Fibroblast of skin of back (primary cell): ENCODE results near the gene TANC1. TPM values are rescaled to one million over a fixed set of nuclear protein-coding genes. Genes with fewer than 3 reads are reported as not detected.

Source experiments
- DNase-seq: peaks from one replicate; pipeline ENCODE4 v3.0.0-alpha.2; 2013
- polyA plus RNA-seq, 2 experiments: library from polyadenylated mRNA; unstranded; fragments of 120-200 nt; gene quantifications; one replicate each; pipeline ENCODE4 v1.2.1, GENCODE V29; 2013; ENCODE audit not compliant: insufficient read length in 2 of 2

Gene TANC1
- 13.3 TPM for polyA plus RNA-seq (2013, experiment 1 of 2; ENCODE audit: insufficient read length)
- 16.7 TPM for polyA plus RNA-seq (2013, experiment 2 of 2; ENCODE audit: insufficient read length)

- peak; percentile 94 for DNase-seq
Measured at GRCh38 chr2:158968396-158969161, at the start of gene TANC1. TANC1 (plus strand) TSS chr2:158968640; CDS start chr2:159065911, 97,271 bp downstream.

DNA sequence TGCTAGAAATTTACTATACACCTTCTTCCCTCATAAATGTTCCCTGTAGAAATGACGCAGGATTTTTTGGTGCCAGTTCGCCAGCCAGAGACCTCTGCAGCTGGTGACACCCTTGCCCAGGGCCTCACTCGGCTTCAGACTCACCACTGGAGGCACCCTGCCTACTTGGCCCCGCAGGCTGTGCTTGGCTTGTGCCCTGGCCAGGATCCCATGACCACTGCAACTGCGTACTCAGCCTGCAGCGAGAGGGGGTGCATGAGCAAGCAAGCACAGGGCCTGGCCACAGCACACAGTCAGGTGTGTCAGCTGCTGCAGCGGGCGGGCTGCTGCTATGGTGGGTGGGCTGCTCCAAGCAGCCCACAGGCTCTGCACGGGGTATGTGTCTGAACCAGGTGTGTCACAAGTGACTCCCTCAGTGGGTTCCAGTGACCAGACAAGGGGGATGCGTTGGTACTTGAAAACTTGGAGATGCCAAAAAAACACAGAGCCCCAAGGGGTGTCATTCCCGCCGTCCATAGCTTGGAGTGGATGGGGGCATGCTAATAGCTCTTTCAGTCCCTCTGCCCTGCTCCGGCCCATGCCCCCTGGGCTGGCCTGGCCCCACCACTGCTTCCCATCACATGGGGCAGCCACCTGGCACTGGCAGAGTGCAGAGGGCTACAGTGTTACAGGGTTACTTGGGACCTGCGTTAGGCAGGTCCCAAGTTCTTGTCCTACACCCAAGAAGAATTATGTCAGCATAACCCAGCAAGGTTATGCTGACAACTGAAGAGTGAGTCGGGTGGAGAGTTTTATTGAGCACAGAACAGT lies 46.6 kb upstream of the TANC1 start:
- no peak for DNase-seq

DNA sequence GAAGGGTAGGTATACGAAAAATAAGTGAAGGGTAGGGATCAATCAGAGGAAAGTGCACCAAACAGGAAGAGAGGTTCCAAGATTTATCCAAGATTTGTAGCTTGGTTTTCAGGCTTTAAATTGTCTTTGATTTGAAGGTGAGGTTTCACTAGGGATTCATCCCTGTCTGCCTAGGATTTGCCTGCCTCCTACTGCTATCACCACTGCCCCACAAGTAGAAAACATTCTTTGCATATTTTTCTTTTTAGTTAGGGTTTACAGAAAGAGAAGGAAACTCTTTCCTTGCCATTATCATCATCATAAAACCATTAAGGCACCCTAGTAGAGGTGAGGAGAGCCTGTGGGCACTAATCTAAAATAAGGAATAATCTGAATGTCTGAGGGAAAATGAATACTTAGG lies 45.8 kb upstream of the TANC1 start:
- peak; percentile 40 for DNase-seq

- DNase-seq: peak; percentile 21
Measured at GRCh38 chr2:158923180-158923594, 45.3 kb upstream of the TANC1 start.

DNA sequence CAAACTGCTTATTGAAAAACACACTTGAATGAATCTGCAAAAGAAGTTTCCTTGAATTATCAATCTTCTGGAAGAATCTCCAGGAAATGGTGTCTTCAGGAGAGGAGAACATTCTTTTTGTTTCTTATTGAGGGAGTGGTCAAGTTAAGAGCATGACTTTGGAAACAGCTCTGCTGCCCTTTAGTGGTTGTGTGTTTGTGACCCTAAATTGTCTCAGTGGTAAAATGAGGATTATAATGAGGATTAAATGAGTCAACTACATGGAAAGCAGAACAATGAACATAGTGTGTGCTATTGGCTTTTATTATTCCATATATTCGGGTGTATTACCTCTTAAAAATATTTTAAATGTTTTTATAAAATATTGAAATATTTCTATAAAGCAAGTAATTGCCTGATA lies 44.8 kb upstream of the TANC1 start:
- no peak for DNase-seq

- peak; percentile 75 for DNase-seq
Measured at GRCh38 chr2:158926478-158926948, 41.9 kb upstream of the TANC1 start.

DNA sequence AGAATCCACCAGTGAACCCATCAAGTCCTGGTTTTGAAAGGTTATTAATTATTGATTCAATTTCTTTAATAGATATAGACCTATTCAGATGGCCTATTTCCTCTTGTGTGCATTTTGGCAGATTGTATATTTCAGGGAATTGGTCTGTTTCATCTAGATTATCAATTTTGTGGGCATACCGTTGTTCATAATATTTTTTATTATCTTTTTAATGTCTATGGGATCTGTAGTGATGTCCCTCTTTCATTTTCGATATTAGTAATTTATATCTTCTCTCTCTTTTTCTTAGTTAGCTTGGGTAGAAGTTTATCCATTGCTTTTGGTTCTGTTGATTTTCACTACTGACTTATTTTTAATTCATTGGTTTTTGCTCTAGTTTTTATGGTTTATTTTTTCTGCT lies 39.9 kb upstream of the TANC1 start:
- DNase-seq: no peak

GRCh38 chr2:158928965-158929364 lies 39.5 kb upstream of the TANC1 start:
- no peak for DNase-seq

- DNase-seq: peak; percentile 84
Measured at GRCh38 chr2:158931572-158931971, 36.9 kb upstream of the TANC1 start.

- peak; percentile 90 for DNase-seq
Measured at GRCh38 chr2:158932131-158932645, 36.3 kb upstream of the TANC1 start.

DNA sequence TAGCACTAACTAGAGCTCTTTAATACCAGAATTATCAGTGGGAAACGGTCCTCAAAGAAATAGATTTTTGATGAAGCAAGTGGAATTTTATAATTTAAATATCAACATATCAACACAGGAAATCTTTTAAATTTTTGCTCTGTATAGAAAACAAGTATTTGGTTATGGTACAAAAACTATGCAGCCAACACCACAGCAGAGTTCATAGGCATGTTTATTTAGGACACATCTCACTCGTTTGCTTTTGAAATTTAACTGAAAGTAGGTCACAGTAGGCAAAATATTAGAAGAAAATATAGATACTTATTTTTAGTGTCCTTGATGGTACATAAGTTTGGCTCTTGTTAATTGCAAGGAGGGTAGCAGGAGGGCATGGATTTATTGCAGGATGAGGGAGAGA lies 34.3 kb upstream of the TANC1 start:
- DNase-seq: peak; percentile 65

DNA sequence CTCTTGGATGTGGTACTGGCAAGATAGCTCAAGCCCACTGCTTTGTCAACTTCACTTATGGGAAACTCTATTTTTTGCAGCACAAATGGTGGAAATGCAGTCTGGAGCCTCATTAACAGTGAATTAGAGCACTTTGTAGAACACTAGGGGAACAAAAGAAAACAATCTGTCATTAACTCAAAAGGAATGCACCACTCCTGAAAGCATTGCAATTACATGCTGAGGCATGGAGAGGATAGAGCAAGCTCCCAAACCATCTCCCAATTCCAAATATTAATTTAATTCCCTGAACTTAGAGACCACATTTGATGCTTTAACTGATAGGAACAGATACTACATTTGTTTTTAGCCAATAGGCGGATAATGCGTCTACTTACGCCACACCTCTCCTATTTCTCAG lies 32.8 kb upstream of the TANC1 start:
- no peak for DNase-seq

DNA sequence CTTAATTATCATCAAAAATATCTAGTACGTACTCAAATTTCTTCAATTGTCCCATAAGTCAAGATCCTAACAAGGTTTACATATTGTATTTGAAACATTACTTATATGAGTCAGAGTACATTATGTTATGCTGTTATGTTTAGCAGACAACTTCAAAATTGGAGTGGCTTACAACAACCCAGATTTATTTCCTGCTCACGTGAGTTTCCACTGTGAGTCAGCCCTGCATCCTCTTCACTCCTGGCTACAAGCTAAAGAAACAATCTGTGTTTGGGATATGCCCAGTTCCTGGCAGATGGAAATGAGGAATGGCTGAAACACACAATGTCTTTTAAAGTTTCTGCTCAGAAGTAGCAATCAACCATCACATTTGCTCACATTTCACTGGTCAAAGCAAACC lies 31.5 kb upstream of the TANC1 start:
- DNase-seq: peak; percentile 87

DNA sequence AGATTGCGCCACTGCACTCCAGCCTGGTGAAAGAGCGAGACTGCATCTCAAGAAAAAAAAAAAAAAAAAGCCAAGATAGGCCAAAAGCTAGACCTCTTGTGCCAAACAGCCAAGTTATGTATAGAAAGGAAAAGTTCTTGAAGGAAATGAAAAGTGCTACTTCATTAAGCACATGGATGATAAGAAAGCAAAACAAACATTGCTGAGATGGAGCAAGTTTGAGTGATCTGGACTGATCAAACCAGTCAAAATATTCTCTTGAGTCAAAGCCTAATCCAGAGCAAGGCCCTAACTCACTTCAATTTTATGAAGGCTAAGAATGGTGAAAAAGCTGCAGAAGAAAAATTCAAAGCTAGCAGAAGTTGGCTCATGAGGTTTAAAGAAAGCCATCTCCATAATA lies 28.1 kb upstream of the TANC1 start:
- DNase-seq: no peak

GRCh38 chr2:158943973-158944372 lies 24.5 kb upstream of the TANC1 start:
- no peak for DNase-seq

DNA sequence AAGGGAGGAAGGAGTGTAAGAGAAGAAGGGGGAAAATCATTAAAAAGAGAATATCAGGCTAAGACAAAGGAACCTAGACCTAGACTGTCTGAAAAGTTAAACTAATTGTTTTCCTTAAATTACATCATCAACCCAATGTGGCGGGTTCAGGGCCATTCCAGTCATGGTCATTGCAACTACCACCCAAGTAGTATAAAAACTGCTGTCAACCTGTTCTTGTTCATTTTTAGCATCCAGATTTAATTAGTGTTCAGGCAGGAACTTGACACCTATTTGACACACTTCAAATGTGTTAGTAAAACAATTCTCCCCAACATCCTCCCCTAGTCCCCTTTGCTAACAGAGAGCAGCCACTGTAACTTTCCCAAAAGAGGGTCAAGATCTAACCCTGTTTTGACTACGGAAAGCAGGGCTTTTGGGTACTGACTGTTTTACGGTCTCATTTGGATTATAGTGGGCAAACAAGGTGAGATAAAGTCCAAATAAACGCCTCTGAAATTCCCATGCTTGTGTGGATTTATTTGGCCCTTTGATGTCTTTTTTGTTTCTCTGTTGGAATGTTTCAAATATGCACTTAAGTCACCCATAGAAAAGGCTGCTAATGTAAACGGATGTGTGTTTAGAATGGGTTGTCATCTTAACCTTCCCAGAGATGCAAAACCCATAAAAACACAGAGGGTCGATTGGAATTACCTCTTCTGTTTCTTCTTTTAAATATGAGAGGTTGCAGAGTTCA lies 19.3 kb upstream of the TANC1 start:
- no peak for DNase-seq

DNA sequence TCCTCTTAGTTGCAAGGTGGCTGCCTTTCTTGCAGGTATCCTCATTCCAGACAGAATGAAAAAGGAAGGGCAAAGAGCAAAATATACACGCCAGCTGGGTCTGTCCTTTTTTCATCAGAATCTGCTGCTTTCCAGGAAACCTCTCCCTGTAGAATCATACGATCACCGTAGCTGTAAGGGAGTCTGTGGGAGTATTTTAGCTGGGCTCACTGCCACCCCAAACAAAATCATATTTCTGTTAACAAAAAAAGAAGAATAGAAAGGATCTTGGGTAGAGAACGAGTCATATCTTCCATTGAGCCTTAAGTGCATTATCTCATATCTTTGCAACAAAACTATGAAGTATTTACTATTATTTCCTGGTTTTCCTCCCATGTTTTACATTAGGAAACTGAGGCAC lies 15.0 kb upstream of the TANC1 start:
- peak; percentile 78 for DNase-seq

GRCh38 chr2:158953926-158954763 lies 14.3 kb upstream of the TANC1 start:
- DNase-seq: peak; percentile 90

DNA sequence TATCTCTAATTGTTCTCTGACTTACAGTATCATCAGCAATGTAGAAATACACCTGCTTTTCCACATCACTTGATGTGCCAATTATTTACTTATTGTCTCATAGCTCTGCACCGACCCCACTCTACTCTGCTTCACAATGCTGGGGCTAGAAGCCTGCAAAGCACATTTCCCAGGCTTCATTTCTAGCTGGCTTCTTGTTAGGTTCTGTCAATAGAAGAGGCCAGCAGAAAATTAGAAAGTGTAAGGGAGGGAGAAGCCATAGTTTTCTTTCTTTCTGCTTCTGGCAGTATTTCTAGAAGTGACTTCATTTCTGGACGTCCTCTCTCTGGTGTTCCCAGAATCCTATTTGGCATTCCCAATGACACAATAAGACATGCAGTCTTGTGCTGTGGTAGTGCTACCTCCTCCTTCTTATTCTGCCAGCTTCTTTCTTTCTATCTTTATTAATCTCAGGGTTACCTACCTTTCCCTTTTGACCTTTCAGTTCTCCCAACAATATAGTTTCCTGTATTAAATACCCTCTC lies 12.5 kb upstream of the TANC1 start:
- DNase-seq: no peak

DNA sequence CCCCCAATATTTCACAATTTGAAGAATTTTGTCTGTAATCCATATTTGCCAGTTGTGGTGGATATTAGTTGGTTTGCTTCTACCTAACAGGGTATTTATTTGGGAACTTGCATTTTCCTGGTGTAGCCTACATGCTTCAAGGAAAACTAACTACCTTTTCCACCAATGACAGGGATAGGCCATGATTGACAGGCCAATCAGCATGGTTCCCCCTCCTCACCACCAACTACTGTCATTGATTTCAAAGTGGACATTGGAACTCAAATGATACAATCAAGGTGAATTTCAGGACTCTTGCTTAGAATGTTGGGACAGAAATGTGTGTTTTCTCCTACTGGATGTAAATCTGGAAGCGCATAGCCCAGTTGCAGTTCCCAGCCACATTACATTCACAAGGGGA lies 10.1 kb upstream of the TANC1 start:
- no peak for DNase-seq

DNA sequence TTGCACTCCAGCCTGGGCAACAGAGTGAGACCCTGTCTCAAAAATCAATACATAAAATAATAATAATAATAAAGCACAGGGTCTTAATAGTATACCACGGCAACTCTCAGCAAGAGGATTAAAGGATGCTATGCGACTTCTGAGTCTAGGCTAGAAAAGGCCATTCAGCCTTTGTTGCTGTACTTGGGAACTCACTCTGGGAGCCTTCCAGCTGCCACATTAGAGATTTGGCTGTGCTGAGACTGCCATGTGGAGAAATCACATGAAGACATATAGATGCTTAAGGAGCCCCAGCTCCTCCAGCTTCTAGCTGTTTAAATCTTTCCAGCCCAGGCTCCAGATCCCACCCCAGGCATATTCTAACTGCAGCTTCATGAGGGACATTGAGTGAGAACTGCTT lies 8.2 kb upstream of the TANC1 start:
- no peak for DNase-seq
